ENCODE data around the gene SEC14L5.

GRCh38 chr16:5034167-5034523 lies 76.0 kb downstream of the SEC14L5 start:
- TF ChIP-seq GATA1 (IDR thresholded peaks at IDR 0.05; ENCODE audit: low read depth, low read length), result no peak
- no peak for TF ChIP-seq POLR2A (IDR thresholded peaks at IDR 0.05; ENCODE audit: low read length)
